ENCODE measurements around the gene SYT1.
"Not testable (repeated sequence)": the region's sequence is repeated elsewhere in the genome, so short reads cannot be mapped to it uniquely, and the experiment has no call there.

Gene SYT1

DNA sequence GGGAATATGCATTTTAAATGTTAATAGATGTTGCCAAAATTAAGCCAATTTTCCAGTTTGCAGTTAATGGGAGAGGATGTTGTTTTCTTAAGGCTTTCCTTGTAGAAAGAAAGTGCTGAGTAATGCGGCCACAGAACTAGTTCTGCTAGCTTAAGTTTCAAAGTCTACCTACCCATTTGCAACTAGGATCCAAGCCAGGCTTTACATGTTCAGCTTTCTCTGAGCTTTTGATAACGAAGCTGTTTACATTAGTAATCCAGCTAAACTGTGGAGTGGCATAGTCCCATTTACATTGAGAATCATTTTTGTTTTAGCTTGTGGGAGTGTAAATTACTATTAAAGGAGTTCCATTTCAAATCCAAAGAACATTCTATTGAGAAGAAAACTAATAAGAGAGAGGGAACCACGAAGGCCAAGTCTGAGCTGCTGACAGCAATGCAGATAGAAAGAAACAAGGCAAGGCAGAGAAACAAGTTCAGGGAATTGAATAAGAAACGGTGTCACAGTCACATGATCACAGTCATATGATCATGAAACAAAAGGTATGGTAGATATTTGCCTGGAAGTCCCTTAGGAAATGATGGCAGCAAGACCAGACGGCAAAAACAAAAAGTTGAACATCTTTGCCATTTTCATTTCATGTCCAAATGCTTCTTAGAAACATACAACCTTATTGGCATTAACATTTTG, 551.3 kb downstream of the SYT1 start:
- DNase-seq, result no peak

DNA sequence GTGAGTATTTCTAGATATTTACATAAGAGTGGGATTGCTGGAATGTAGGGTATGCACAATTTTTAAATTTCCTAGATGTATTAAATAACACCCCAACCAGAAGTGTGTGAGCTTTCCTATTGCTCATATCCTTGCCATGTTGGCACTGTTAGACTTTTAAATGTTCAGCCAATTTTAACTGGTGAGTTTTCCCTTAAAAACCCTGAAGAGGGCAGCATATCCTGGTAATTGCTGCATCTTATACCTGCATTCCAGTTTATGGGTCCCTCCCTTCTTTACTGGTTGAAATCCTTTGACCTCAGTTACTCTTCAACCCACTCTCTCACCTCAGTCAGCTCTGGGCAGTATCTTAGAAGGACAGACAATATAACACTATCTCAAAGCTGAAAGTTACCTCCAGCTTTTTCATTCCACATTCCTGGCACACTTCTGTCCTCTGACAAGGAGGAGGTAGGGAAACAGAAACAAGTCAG, 555.6 kb downstream of the SYT1 start:
- DNase-seq, result no peak

DNA sequence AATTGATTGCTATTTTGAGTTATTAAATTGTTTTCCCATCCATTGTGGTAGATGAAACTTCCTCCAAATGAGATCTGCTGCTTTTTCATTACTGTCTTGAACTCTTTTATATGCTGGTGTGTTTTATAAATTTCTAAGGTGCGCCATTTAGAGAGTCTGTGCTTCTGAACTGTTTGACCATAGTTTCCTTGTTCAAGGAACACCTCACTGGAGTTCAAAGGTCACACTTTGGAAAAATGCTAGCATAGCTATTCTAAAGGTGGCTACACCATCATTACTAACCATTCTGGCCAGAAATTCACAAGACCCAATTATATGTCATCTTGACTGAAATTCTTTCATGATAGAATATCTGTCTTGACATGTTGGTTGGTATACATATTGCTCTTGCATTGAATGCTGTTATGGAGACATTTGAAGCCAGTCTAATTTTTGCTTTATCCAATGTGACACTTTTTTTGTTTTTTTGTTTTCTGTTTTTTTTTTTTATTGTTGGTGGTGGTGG, 556.7 kb downstream of the SYT1 start:
- no peak for DNase-seq

DNA sequence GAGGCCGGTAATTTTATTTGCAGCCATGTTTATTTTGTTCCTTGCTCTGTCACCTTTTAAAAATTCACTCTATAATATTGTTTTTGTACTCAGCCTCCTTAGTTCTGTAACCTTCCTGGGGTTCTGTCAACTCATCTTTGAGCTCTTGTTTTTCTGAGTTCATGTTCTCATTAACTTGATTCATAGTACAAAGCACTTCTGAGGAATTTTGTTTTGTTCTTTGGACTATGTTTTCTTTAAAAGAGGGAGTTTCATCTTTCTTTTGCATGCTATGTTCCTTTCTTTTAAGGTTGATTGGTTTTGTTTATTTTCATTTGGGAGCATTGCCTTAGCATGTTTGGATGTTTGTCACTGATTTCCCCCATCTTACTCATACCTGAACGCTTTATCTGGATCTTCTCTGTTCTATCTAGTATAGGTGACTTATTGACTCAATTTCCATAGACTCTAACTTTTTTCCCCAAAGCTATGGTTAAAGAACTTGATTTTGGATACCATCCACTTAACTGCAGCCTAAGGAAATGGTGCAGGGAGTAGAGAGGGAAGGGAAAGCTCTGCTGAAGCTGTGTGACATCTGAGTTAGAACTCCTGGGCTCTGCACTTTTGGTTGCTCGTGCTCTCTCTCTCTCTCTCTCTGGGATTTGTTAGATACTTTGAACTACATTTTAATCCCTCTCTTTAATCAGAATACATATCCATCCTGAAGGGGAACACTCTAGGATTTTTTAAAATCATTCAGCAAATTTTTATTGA, 557.7 kb downstream of the SYT1 start:
- DNase-seq, result no peak

DNA sequence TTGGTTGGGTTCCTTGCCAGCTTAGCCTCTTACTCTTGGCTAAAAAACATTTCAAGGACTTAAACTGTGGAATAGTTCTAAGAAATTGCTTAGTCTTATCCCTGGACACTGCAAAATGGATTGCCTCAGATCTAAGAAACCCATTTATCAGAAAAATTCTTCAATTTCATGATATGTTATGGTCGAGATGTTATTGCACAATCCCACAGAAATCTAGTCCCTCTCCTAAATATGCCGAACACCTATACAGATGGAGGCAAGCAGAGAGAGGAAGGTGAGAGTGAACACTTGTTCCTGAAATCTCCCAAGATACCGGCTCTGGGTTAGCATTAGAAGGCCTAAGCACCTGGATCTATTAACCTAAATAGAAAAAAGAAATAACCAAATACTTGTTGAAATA, 559.0 kb downstream of the SYT1 start:
- no peak for DNase-seq

DNA sequence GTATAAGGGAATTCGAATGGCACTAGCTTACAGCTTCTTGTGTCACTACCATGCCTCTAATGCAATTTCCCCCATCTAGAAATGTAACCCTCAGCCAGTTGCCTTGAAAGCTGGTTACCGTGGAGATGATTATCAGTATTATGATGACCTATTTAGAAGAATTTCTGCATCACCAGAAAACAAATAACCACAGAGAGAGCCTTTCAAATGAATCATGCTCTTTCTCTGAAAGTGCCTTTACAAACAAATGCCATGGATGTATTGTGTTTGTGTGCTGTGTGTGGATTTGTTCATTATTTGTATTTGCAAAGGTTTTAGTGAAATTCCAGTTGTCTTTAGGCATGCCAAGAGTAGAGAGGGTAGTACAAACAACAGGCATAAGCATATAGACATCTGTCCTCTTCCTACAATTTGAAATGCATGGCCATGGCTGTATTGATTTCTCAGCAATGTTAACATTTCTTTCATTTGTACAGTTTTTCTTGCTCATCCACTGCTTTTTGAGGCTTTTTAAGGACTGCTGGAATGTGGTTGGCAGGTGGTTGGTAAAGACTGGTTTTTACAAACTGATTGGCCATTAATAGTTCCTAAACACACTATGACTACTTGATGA, 559.6 kb downstream of the SYT1 start:
- DNase-seq, result no peak

DNA sequence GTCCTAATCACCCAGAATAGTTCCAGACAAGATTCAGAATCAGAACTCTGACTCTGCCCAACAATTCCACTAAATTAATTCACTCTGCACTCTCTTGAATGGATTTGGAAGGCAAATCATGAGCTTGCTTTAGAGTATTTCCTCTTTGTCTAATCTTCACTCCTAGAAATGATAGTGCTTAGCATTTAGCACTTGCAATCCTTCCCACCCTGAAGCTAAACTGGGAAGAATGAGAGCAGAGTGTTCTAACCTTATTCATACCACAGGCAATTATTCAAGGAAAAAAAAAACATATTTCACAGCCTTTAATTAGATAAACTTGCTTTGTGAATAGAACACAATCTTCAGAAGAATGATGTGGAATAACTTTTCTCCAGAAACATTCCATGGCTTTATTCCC, 561.5 kb downstream of the SYT1 start:
- no peak for DNase-seq

DNA sequence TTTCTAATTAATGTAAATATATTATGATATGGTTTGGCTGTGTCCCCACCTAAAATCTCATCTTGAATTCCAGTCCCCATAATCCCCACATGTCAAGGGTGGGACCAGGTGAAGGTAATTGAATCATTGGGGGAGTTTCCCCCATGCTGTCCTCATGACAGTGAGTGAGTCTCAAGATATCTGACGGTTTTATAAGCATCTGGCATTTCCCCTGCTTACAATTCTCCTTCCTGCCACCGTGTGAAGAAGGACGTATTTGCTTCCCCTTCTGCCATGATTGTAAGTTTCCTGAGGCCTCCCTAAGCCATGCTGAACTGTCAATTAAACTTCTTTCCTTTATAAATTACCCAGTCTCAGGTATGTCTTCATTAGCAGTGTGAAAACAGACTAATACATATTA, 562.2 kb downstream of the SYT1 start:
- DNase-seq, result not testable (repeated sequence)

DNA sequence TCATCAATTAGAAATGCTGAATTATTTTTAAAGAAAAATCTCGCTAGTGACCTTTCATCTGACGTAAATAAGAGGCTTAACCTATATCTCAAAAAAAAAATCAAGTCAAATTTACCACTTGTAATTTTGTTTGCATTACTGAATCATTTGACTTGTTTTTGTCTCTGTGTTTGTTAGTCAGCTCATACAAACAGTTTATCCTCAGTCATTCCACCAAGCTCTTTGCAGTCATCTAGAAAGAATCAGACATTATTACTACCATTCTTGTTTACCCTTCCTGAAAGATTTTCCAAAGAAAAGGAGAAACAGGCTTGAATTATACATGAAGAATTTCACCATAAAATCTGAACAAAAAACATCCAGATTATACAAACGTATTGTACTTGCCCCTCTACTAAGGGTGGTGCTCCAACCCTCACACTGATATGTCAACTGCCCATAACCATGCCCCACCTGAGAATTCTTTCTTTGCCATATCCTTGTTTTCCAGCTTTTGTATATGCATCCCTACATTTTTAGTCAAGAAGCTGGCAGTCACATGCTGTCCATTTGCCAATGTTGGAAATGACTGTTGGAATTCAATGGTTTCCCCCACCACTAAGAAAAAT, 569.0 kb downstream of the SYT1 start:
- no peak for DNase-seq

DNA sequence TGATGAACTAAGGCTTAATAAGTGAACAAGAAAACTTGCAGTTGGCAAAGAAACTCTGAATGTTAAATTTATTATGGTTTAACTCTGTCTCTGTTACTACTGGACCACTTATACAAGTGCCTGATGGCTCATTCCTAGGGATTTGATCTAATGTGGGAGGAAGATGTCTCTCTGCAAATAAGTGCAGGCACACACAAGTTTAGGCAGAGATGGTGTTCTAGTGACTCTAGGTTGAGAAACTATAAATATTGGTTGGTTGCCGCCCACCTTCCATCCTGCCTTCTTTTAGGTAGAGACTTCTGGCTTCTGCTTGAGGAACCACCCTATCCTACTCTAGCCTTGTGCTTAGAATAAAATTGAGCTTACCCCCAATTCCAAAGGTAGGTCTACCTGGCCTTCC, 570.0 kb downstream of the SYT1 start:
- DNase-seq, result no peak

DNA sequence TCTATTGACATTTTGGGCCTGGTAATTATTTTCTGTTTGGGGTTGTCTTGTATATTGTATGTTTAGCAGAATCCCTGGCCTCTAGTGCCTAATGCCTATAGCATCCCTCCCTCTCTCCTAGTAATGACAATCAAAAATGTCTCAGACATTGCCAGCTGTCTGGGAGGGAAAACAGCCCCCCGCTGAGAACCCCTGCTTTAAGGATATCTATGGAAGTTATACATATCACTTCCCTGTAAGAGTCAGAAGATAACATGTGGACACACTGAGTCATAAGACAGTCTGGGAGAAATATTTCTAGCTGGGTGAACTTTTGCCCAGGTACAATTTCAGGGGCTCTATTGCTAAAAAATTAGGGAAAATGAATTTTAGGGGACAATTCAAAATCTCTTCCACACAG, 571.2 kb downstream of the SYT1 start:
- no peak for DNase-seq

DNA sequence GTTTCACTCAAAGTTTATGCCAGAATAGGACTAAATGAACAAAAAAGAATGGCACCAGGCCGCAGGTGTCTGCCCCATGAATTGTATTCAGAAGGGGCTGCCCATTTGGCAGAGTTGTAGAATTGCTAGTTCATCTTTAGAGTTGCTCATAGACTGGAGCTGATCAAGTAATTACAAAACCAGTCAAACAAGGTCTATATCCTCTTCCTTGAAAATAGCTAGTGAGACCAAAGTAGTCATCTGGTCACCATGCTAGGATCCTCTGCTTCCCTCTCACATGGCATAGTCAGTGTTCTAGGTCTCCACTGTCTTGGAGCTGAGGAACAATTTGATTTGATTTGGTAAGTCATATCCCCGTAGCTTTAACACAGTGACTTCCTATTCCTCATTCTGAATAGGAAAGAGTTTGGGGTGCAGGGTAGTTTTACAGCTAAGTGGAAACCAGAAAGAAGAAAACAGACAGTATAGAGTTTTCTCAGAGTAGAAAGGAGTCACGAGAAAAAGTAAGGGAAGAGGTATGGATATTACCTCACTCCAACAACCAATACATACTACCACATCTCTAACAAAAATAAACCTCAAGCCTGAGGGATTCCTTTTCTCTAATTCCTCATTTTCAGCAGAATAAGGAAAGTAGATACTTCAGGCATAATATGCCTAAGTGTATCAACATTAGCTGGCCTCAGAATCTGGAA, 574.1 kb downstream of the SYT1 start:
- DNase-seq, result no peak

DNA sequence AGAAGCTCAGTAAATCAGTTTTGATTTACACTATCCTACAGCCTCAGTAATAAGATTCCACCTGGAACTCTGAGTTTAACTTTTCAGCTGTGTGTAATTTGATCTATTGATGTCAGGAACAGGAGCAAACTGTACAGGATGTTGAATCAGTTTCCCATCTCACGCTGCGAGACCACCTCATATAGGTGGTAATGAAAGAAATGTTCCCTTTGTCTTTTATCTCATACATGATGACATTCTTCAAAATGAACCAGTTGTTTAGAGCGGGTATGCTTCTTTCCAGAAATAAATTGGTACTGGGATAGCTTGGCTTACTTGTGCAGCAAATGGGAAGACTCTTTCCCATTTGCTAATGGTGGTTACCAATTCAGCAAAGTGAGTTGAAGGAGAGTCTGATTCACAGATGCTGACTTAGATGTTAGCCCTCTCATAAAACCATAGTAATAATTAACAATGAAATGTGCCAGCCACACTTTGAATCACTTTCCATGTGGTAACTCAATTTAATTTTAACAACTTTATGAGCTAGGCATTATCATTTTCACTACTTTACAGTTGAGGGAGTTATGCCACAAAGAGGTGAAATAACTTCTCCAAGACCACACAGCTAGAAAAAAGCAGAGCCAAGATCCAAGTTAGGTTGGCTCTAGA, 574.7 kb downstream of the SYT1 start:
- DNase-seq, result no peak

DNA sequence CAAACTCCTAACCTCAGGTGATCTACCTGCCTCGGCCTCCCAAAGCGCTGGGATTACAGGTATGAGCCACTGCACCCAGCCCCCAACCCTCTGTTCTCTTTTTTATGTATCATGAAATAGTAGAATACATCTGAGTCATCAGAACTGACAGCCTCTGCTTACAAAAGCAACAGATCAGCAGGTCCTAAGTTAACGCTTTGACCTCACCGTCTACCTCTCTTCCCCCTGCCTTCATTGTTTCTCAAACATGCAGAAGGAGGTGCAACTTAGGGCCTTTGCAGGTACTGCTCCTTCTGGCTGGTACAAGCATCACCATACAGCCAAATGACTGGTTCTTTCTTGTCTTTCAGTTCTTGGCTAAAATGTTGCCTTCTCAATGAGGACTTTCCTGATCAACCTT, 577.0 kb downstream of the SYT1 start:
- no peak for DNase-seq

DNA sequence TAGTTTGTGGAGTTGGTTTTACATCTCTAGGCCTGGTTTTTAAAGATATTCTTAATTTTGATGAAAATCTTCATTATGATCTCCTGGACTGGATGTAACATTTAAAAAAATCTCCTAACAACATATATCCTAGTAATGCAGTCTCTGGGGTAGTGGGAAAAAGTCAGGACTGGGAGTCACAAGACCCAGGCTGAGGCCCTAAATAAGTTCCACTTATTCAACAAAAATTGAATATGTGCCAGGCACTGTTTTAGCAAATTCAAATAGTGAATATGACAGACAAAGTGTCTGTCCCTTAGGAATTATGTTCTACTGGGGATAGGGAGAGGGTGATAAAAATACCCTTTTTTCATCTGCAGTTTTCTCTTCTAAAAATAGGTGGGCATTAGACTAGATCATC, 577.8 kb downstream of the SYT1 start:
- DNase-seq, result no peak

DNA sequence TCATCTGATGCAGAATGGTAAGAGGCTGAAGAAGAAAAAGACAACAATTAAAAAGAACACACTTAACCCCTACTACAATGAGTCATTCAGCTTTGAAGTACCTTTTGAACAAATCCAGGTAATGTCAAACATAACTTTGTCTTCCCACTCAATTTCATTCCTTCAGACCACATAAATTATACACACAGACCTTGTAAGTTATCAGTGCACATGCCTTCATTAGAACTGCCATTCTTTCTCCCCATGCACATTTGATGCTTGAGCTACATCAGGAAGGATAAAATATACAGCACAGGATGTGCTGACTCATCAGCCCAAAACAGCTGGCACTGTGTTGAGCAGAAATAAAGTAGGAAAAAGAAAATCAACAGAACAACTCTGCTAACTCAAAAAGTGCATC, 579.5 kb downstream of the SYT1 start:
- DNase-seq, result no peak

DNA sequence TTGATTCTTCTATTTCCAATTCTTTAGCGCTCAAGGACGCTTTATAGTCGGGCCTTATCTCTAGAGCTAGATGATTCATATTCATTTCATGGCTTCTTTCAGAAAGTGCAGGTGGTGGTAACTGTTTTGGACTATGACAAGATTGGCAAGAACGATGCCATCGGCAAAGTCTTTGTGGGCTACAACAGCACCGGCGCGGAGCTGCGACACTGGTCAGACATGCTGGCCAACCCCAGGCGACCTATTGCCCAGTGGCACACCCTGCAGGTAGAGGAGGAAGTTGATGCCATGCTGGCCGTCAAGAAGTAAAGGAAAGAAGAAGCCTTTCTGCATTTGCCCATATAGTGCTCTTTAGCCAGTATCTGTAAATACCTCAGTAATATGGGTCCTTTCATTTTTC, 584.2 kb downstream of the SYT1 start:
- DNase-seq, result no peak

DNA sequence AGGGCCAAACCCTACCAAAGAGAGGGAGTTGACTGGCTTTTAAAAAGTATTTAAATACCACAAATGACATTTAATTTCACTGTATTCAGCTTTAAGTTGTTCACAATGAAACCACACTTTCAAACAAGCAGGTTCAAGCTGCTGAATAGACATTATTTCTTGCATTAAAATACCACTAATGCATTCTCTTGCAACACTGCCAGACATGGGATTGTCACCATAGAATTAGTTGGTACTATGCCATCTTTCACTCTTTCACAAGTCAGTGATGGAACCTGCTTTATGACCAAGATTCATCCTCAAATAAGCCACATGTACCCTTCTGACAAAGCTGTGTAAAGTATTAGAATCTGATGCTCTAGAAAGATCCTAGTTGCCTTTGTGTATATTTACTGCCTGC, 586.8 kb downstream of the SYT1 start:
- DNase-seq, result no peak

DNA sequence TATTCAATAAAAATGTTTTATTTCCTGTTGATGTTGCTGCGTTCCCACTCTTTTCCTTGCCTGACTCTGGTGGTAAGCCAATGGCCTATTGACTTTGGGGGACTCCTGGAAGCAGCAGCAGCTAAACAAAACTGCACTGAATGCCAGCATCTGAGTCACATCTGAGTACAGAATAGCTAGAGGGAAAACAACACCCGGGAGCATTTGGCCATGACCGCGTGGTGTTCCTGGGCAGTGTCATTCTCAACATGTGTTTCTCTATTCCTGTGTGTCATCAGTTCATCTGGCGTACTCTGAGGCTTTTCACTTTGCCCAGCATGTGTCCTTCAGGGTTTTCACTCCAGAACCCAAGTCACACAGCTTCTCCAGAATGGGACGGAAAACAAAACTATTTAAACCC, 587.4 kb downstream of the SYT1 start:
- DNase-seq, result no peak

DNA sequence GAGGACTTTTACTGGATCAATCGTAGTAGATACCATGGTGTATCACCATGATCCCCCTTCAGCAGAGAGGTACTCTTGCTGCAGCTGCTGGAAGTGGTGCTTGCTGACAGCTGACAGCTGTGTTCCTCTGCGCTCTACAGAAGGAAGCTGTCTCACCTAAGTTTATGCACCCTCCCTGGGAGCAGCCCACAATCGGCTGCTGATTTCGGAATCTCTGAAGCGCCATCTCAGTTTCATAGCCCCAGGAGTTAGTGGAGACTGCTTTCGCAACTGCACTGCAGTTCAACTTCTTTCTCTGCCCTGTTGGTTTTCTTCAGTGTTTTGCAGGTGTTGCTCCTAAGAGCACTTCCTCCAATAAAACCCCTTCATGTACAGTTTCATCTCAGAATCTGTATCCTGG, 588.3 kb downstream of the SYT1 start:
- no peak for DNase-seq

DNA sequence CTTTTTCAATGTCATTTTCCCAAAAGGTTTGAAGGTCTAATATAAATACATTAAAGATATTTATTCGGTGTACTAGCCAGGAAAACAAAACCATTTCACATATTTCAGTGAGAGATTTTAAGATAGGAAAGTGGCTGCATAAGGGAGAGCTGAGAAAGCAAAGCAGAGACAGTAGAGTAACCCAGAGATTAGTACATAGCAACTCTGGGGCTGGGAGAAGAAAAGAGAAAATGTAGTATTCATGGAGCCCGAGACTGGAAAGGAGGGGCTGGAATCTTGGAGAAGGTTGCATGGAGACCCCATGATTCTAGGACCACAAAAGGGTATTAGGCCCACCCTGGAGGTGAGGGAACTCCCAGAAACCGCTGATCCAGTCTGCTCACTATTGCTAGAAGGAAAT, 589.2 kb downstream of the SYT1 start:
- DNase-seq, result no peak

DNA sequence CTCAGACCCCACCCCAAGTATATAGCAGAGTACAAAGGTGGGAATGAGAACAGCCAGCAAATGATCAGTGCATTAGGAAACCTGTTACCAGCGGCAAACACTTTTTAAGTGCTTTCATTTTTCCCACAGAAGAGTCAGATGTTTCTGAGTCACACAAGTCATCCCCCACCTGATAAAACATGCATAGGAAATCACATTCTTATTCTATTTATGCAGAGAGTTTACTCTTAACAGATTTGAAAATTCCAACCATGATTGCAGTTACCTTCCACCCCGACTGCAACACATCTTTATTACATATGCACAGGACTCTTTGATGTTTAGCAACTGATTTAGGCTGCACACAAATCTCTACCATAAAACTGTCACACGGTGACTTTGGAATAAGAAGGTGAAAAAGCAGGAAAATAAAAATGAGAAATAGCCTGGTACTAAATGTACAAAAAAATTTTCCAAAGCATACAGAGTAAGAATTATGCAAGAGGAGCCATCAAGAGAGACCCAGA, 589.8 kb downstream of the SYT1 start:
- no peak for DNase-seq

Data from activated naive CD4-positive, alpha-beta T cell treated with anti-CD3 and anti-CD28 coated beads, Interleukin-2, amount 50 U/mL, for 16 hours (primary cell).